Neural crest cell (in vitro differentiated cells): ENCODE measurements around the gene DOK4. TPM values are rescaled to one million over a fixed set of nuclear protein-coding genes. Genes with fewer than 3 reads are reported as not detected.

Experiments used
- DNase-seq: peaks from one replicate; pipeline ENCODE4 v3.0.0; 2021; ENCODE audit warnings: low read depth, mixed read lengths, low spot score
- H3K27ac Mint-ChIP-seq: one replicate; pipeline ENCODE4 v1.8.0; 2021; ENCODE audit warnings: mild to moderate bottlenecking, mixed read lengths; ENCODE audit not compliant: unreplicated experiment
- H3K27me3 Mint-ChIP-seq: 2 replicates; pipeline ENCODE4 v1.8.0; 2021; ENCODE audit warnings: low read depth, mild to moderate bottlenecking, mixed read lengths
- H3K36me3 Mint-ChIP-seq: 2 replicates; pipeline ENCODE4 v1.8.0; 2021; ENCODE audit warnings: low read depth, mild to moderate bottlenecking, mixed read lengths
- H3K4me1 Mint-ChIP-seq: 2 replicates; pipeline ENCODE4 v1.8.0; 2021; ENCODE audit warnings: mixed read lengths
- H3K4me3 Mint-ChIP-seq: one replicate; pipeline ENCODE4 v1.8.0; 2021; ENCODE audit warnings: mild to moderate bottlenecking, mixed read lengths
- H3K9me3 Mint-ChIP-seq: 2 replicates; pipeline ENCODE4 v1.8.0; 2021; ENCODE audit warnings: mixed read lengths
- CTCF ChIP-seq: fragments of 200-600 bp; sonication (generic); conservative IDR thresholded peaks from 2 replicates; pipeline ENCODE4 v1.5.0; 2021; ENCODE audit warnings: antibody characterized with exemption, mild to moderate bottlenecking
- total RNA-seq: library from RNA; stranded (reverse); gene quantifications from 2 replicates; pipeline ENCODE4 v1.2.1, GENCODE V29; 2021

DOK4 gene
- total RNA-seq, 1 donor from 2014 or later, result 22.7 TPM

GRCh38 chr16:57472665-57473060 is 13.6 kb downstream of the DOK4 start:
- TF ChIP-seq CTCF, result no peak
- DNase-seq, result no peak
- peaks cover 13% of the 10 kb centered on the region for H3K4me1 Mint-ChIP-seq
- no peak overlapping the region for H3K4me3 Mint-ChIP-seq
- peaks cover 2% of the 10 kb centered on the region for H3K36me3 Mint-ChIP-seq
- H3K27me3 Mint-ChIP-seq, result no peaks in the 10 kb centered on the region
- no peaks in the 10 kb centered on the region for H3K9me3 Mint-ChIP-seq
- H3K27ac Mint-ChIP-seq, result no peak overlapping the region

- no peak for DNase-seq
- Mint-ChIP-seq H3K27me3 (no peaks in the 10 kb centered on the region), H3K9me3 (no peaks in the 10 kb centered on the region), H3K4me1 (peaks cover 8% of the 10 kb centered on the region), H3K36me3 (peaks cover 2% of the 10 kb centered on the region), H3K4me3 (no peak overlapping the region), H3K27ac (no peak overlapping the region)
- TF ChIP-seq CTCF, result no peak
Observed at GRCh38 chr16:57471852-57472664, 14.2 kb downstream of the DOK4 start.

GRCh38 chr16:57471209-57471608 is 15.1 kb downstream of the DOK4 start:
- DNase-seq, result no peak
- H3K36me3 Mint-ChIP-seq, result peaks cover 2% of the 10 kb centered on the region

GRCh38 chr16:57470711-57471110 is 15.6 kb downstream of the DOK4 start:
- no peaks in the 10 kb centered on the region for H3K9me3 Mint-ChIP-seq
- no peak overlapping the region for H3K4me3 Mint-ChIP-seq
- no peaks in the 10 kb centered on the region for H3K27me3 Mint-ChIP-seq
- no peak for DNase-seq
- no peak overlapping the region for H3K27ac Mint-ChIP-seq
- no peaks in the 10 kb centered on the region for H3K4me1 Mint-ChIP-seq
- TF ChIP-seq CTCF, result no peak
- H3K36me3 Mint-ChIP-seq, result peaks cover 6% of the 10 kb centered on the region

More at GRCh38 chr16:57471209-57471608, 15.1 kb downstream of the DOK4 start:
- TF ChIP-seq CTCF, result no peak
- Mint-ChIP-seq H3K4me1 (peaks cover 3% of the 10 kb centered on the region), H3K9me3 (no peaks in the 10 kb centered on the region), H3K27ac (no peak overlapping the region), H3K4me3 (no peak overlapping the region), H3K27me3 (no peaks in the 10 kb centered on the region)

- no peak for DNase-seq
- TF ChIP-seq CTCF, result no peak
- H3K36me3 Mint-ChIP-seq, result peaks cover 6% of the 10 kb centered on the region
- H3K4me1 Mint-ChIP-seq, result peaks cover 3% of the 10 kb centered on the region
- H3K4me3 Mint-ChIP-seq, result no peak overlapping the region
- no peaks in the 10 kb centered on the region for H3K27me3 Mint-ChIP-seq
- H3K27ac Mint-ChIP-seq, result no peak overlapping the region
- H3K9me3 Mint-ChIP-seq, result no peaks in the 10 kb centered on the region
Observed at GRCh38 chr16:57469917-57470470, 16.3 kb downstream of the DOK4 start.
